Stomach (tissue), 4 donors: ENCODE results near the gene C2CD2.

Experiments
- POLR2AphosphoS5 ChIP-seq, 3 donors: sonication (generic); formaldehyde crosslinking; IDR thresholded peaks; one replicate each; pipeline ENCODE4 v1.6.1; 2016; ENCODE audit warnings: antibody characterized with exemption in 3 of 3
- TF ChIP-seq, protein P1 (sequence below), 7 experiments: fragments of 450-650 bp in 4 of 7; fragments of 200-600 bp in 3 of 7; sonication (generic) in 3 of 7; IDR thresholded peaks; one replicate each; pipeline ENCODE4 v1.5.1; 2016 to 2019; ENCODE audit warnings: antibody characterized with exemption in 7 of 7, control low read depth in 2 of 7, mild to moderate bottlenecking in 1 of 7

DNA sequence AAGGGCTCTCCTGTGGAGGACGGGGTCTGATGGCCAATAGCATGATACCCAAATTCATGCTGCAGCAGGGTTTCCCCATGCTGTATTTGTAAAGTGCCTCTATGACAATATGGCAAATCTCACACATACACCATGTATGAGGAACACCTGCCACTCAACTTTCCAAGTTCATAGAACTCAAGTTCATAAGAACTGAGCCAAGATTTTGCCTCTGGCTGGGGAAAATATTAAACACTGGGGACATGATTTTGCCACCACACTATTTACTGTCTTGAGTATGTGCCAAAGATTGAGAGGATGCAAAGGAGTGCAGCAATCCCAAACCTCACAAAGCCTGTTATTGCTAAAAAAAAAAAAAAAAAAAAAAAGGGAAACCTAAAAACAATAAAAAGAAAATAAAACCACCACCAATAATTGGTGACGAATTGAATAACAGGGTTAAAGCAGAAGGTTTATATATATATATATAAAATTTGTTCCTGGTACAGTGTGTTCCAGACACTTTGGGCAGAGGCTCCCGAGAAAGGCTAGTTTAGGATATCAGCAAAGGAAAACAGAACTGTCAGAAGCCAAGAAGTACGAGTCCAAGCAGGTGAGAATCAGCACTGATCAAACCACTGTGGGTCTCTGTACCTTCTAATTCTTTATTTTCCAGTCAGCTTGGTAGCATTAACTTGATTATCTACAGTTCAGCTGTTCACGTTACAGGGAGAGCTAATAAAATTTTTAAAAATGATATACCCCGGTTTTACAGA lies 32.0 kb upstream of the C2CD2 start:
- TF ChIP-seq, protein P1, sequence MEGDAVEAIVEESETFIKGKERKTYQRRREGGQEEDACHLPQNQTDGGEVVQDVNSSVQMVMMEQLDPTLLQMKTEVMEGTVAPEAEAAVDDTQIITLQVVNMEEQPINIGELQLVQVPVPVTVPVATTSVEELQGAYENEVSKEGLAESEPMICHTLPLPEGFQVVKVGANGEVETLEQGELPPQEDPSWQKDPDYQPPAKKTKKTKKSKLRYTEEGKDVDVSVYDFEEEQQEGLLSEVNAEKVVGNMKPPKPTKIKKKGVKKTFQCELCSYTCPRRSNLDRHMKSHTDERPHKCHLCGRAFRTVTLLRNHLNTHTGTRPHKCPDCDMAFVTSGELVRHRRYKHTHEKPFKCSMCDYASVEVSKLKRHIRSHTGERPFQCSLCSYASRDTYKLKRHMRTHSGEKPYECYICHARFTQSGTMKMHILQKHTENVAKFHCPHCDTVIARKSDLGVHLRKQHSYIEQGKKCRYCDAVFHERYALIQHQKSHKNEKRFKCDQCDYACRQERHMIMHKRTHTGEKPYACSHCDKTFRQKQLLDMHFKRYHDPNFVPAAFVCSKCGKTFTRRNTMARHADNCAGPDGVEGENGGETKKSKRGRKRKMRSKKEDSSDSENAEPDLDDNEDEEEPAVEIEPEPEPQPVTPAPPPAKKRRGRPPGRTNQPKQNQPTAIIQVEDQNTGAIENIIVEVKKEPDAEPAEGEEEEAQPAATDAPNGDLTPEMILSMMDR (IDR thresholded peaks at IDR 0.05) = no peak
- TF ChIP-seq POLR2AphosphoS5 (IDR thresholded peaks at IDR 0.05) = no peak
